IPS-18a (cell line): ENCODE measurements around the gene OVOL1.
A peak's percentile ranks its signal among the peaks of the same experiment; 100 is the strongest.

Experiments
- H3K27ac ChIP-seq: one replicate; pipeline ENCODE4 v1.5.1; 2013; ENCODE audit warnings: low read length
- H3K27me3 ChIP-seq: one replicate; pipeline ENCODE4 v1.6.1; 2013; ENCODE audit warnings: mild to moderate bottlenecking, low read length; ENCODE audit not compliant: control insufficient read depth, insufficient read depth
- H3K36me3 ChIP-seq: one replicate; pipeline ENCODE4 v1.6.1; 2013; ENCODE audit warnings: low read depth, low read length; ENCODE audit not compliant: control insufficient read depth
- H3K4me1 ChIP-seq: one replicate; pipeline ENCODE4 v1.6.1; 2013; ENCODE audit warnings: low read depth, low read length; ENCODE audit not compliant: control insufficient read depth
- H3K4me3 ChIP-seq: one replicate; pipeline ENCODE4 v1.5.1; 2013; ENCODE audit warnings: low read length
- H3K9ac ChIP-seq: one replicate; pipeline ENCODE4 v1.6.1; 2013; ENCODE audit warnings: mild to moderate bottlenecking, low read length, moderate library complexity
- H3K9me3 ChIP-seq: one replicate; pipeline ENCODE4 v1.6.1; 2013; ENCODE audit warnings: low read depth, low read length; ENCODE audit not compliant: control insufficient read depth

OVOL1 gene

GRCh38 chr11:65778901-65779668 lies 7.8 kb upstream of the OVOL1 start:
- Histone ChIP-seq H3K9me3 (no peaks in the 10 kb centered on the region), H3K4me1 (no peaks in the 10 kb centered on the region), H3K36me3 (no peaks in the 10 kb centered on the region), H3K27ac (no peak overlapping the region), H3K9ac (no peak overlapping the region), H3K4me3 (peak overlapping the region; percentile 37), H3K27me3 (peaks cover 25% of the 10 kb centered on the region)

GRCh38 chr11:65779669-65779918 lies 7.3 kb upstream of the OVOL1 start:
- H3K4me3 ChIP-seq: peak overlapping the region; percentile 37

GRCh38 chr11:65779919-65780769 lies 6.7 kb upstream of the OVOL1 start:
- Histone ChIP-seq H3K9ac (peak overlapping the region; percentile 22), H3K27me3 (peaks cover 35% of the 10 kb centered on the region), H3K9me3 (no peaks in the 10 kb centered on the region), H3K27ac (no peak overlapping the region), H3K4me1 (peaks cover 4% of the 10 kb centered on the region), H3K36me3 (no peaks in the 10 kb centered on the region), H3K4me3 (peak overlapping the region; percentile 75)

More at GRCh38 chr11:65779669-65779918, 7.3 kb upstream of the OVOL1 start:
- H3K27me3 ChIP-seq: peaks cover 30% of the 10 kb centered on the region
- H3K4me1 ChIP-seq: peaks cover 4% of the 10 kb centered on the region
- H3K27ac ChIP-seq: no peak overlapping the region
- H3K9me3 ChIP-seq: no peaks in the 10 kb centered on the region
- H3K9ac ChIP-seq: no peak overlapping the region
- H3K36me3 ChIP-seq: no peaks in the 10 kb centered on the region

- Histone ChIP-seq H3K4me3 (peak within 1 kb of the TSS; percentile 75), H3K36me3 (no peaks in the 10 kb centered on the region), H3K27me3 (peaks cover 41% of the 10 kb centered on the region), H3K27ac (no peak within 1 kb of the TSS), H3K9me3 (no peaks in the 10 kb centered on the region), H3K4me1 (peaks cover 7% of the 10 kb centered on the region), H3K9ac (peak within 1 kb of the TSS; percentile 22)
Measured at GRCh38 chr11:65780770-65781151, 6.1 kb upstream of the OVOL1 start, which contains the start of gene AP5B1. AP5B1 (minus strand) TSS chr11:65780976; CDS start chr11:65780591, 385 bp downstream.

GRCh38 chr11:65781152-65781961 lies 5.5 kb upstream of the OVOL1 start:
- H3K9ac ChIP-seq: no peak overlapping the region
- H3K27me3 ChIP-seq: peaks cover 47% of the 10 kb centered on the region
- H3K27ac ChIP-seq: no peak overlapping the region
- H3K9me3 ChIP-seq: no peaks in the 10 kb centered on the region
- H3K36me3 ChIP-seq: no peaks in the 10 kb centered on the region
- H3K4me3 ChIP-seq: peak overlapping the region; percentile 37
- peaks cover 9% of the 10 kb centered on the region for H3K4me1 ChIP-seq

GRCh38 chr11:65781962-65782815 lies 4.7 kb upstream of the OVOL1 start:
- H3K4me1 ChIP-seq: peaks cover 9% of the 10 kb centered on the region
- no peaks in the 10 kb centered on the region for H3K9me3 ChIP-seq
- no peak overlapping the region for H3K27ac ChIP-seq
- H3K9ac ChIP-seq: no peak overlapping the region
- peaks cover 54% of the 10 kb centered on the region for H3K27me3 ChIP-seq
- peak overlapping the region; percentile 37 for H3K4me3 ChIP-seq
- no peaks in the 10 kb centered on the region for H3K36me3 ChIP-seq

GRCh38 chr11:65782816-65783228 lies 4.0 kb upstream of the OVOL1 start:
- Histone ChIP-seq H3K27ac (no peak overlapping the region), H3K36me3 (no peaks in the 10 kb centered on the region), H3K4me1 (peaks cover 9% of the 10 kb centered on the region), H3K27me3 (peaks cover 59% of the 10 kb centered on the region), H3K9me3 (no peaks in the 10 kb centered on the region), H3K9ac (no peak overlapping the region), H3K4me3 (no peak overlapping the region)

- no peak overlapping the region for H3K4me3 ChIP-seq
- H3K4me1 ChIP-seq: peaks cover 25% of the 10 kb centered on the region
- H3K36me3 ChIP-seq: no peaks in the 10 kb centered on the region
- H3K27ac ChIP-seq: no peak overlapping the region
- H3K27me3 ChIP-seq: peaks cover 74% of the 10 kb centered on the region
- H3K9me3 ChIP-seq: no peaks in the 10 kb centered on the region
- no peak overlapping the region for H3K9ac ChIP-seq
Measured at GRCh38 chr11:65785319-65786007, 1.4 kb upstream of the OVOL1 start.

- Histone ChIP-seq H3K27ac (no peak overlapping the region), H3K9me3 (no peaks in the 10 kb centered on the region), H3K9ac (no peak overlapping the region), H3K4me1 (peaks cover 25% of the 10 kb centered on the region), H3K27me3 (peaks cover 74% of the 10 kb centered on the region), H3K4me3 (peak overlapping the region; percentile 54), H3K36me3 (no peaks in the 10 kb centered on the region)
Measured at GRCh38 chr11:65786008-65786785, 666 bp upstream of the OVOL1 start.
